Dedifferentiated amniotic fluid mesenchymal stem cell (primary cell): ENCODE data around the gene SPATS1.

Source experiments
- DNase-seq: peaks from one replicate; pipeline ENCODE4 v3.0.0-alpha.2; 2016; ENCODE audit errors: extremely low spot score

Gene SPATS1

GRCh38 chr6:44388887-44389286 is 46.4 kb downstream of the SPATS1 start:
- DNase-seq, result no peak

DNA sequence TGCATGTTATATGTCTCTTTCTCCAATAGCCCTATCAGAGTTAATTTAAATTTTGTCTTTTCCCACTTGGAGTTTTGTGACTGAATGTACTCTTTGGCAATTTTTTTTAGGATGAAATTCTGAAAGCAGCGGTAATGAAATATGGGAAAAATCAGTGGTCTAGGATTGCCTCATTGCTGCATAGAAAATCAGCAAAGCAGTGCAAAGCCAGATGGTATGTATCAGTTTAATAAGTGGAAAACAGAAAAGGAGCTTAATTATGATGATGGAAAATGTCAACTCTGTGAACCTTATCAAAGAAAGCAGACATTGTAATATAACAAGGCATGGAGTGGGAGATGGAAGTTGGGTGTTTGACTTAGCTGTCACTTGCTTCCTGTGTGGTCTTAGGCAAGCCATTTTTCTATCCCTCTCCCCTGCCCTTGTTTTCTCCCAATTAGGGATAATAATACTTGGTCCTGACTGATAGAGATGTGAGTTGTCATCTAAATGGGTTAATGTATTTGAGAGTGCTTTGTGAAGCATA is 47.8 kb downstream of the SPATS1 start:
- no peak for DNase-seq
